ENCODE data around the gene CWF19L1. TPM values are rescaled to one million over a fixed set of nuclear protein-coding genes. Genes with fewer than 3 reads are reported as not detected.

CWF19L1 gene
- total RNA-seq (10 to 100 TPM in 2 of 5 donors, 1 to 10 TPM in 3; 1.2 to 39.7 (median 8.1) TPM), polyA plus RNA-seq (10 to 100 TPM; 12.5 to 14.1 (median 13.3) TPM)
- long read RNA-seq, donor 1, result 0 reads
- long read RNA-seq, donor 2, result 0 reads
- long read RNA-seq, donor 3, result 0 reads
- long read RNA-seq, donor 4, result 0 reads
- long read RNA-seq, donor 5, partial matches to known transcripts, result 0 of 2 reads
- long read RNA-seq, donor 5, other reads (novel, unspliced or antisense), result 0 of 2 reads
- long read RNA-seq, donor 6, partial matches to known transcripts, result 0 of 4 reads
- long read RNA-seq, donor 6, other reads (novel, unspliced or antisense), result 0 of 4 reads
- long read RNA-seq, donor 7, result 0 reads
- long read RNA-seq, donor 8, partial matches to known transcripts, result 0 of 1 reads
- long read RNA-seq, donor 8, other reads (novel, unspliced or antisense), result 0 of 1 reads
- long read RNA-seq, donor 9, result 0 reads
- long read RNA-seq, donor 10, result 0 reads

DNA sequence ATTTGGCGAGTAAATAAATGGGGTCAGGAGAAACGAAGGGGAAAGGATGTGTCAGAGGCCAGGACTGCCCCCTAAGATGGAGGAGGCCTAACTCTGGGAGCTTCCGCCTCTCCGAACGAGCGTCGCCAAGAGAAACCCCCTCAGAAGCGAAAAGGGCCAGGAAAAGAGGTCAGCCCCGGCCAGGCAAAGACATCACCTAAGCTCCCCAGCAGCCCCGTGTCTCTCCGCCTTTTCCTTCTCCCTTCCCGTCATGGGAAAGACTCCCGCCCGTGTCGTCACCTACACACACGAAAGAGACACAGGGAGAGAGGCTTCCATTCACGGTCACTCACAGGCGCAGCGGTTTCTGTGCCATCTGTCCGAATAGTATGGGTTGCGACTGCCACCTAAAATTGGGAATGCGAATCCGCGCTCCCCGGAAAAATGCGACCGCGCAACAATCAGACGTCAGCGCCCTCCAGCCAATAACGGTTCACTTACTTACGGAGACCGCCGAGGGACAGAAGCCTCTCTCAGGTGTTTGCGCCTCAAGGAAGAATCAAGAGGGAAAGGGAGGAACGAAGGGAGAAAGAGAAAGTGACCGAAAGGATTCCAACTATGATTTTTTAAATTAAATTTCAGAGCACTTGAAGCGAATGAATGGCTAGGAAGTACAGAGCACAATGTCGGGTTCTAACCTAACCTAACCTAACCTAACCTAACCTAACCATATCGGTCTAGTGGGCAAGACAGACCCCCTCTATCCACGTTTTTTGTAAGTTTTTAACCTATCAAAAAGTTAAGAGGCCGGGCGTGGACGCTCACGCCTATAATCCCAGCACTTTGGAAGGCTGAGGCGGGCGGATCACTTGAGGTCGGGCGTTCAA lies at the start of gene CWF19L1:
Gene CWF19L1, minus strand, starts transcription at position 400 of the 866 bp plus-strand sequence. Its CDS starts 45 bp downstream, at position 355.
- Histone ChIP-seq H3K9me3 (no peaks in the 10 kb centered on the region), H3K4me1 (peaks cover 15 to 45% (median 34%) of the 10 kb centered on the region in 4 donors), H3K27ac (peak within 1 kb of the TSS; percentile 65 to 92 (median 88)), H3K4me3 (peak within 1 kb of the TSS; percentile 80 to 100 (median 92)), H3K36me3 (no peaks in the 10 kb centered on the region), H3K27me3 (no peaks in the 10 kb centered on the region)
- 2 to 5% (median 3%) methylated on average over 43 to 49 of the region's 49 CpGs for WGBS, 5 donors
- peak; percentile 86 to 94 (median 86) for TF ChIP-seq POLR2AphosphoS5 (IDR thresholded peaks at IDR 0.05)
- TF ChIP-seq, protein P1, sequence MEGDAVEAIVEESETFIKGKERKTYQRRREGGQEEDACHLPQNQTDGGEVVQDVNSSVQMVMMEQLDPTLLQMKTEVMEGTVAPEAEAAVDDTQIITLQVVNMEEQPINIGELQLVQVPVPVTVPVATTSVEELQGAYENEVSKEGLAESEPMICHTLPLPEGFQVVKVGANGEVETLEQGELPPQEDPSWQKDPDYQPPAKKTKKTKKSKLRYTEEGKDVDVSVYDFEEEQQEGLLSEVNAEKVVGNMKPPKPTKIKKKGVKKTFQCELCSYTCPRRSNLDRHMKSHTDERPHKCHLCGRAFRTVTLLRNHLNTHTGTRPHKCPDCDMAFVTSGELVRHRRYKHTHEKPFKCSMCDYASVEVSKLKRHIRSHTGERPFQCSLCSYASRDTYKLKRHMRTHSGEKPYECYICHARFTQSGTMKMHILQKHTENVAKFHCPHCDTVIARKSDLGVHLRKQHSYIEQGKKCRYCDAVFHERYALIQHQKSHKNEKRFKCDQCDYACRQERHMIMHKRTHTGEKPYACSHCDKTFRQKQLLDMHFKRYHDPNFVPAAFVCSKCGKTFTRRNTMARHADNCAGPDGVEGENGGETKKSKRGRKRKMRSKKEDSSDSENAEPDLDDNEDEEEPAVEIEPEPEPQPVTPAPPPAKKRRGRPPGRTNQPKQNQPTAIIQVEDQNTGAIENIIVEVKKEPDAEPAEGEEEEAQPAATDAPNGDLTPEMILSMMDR (IDR thresholded peaks at IDR 0.05), result no peak
- TF ChIP-seq POLR2A (IDR thresholded peaks at IDR 0.05), result peak in 1 of 4 donors; percentile 44
- TF ChIP-seq EP300 (IDR thresholded peaks at IDR 0.05), result no peak
- intact Hi-C loops (cut with DNase I; ENCODE audit: low total_unique reads), result no loop called here
- DNase-seq, result peak; percentile 90 to 96

DNA sequence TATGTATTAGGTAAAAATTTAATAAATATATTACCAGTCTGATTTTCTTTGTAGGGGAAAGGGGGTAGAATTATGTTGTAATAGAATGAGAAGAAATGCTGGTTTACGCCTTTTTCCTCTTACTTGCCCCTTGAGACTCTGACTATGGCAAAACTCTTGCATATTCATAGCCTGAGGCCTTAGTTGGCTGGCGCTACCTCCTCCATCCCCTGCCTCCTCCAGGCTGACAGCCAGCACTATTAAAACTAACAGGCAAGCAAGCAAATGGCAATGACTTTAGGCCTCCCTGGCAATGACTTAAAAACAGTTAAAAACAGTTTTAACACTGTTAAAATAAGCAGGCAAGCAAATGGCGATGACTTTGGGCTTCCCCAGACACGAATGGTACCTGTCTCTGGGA lies 48.2 kb upstream of the CWF19L1 start:
- no peak for DNase-seq
- Histone ChIP-seq H3K27me3 (peaks cover 0 to 58% (median 3%) of the 10 kb centered on the region in 3 donors), H3K4me1 (peaks cover 0 to 12% (median 0%) of the 10 kb centered on the region in 4 donors), H3K9me3 (no peaks in the 10 kb centered on the region), H3K27ac (no peak overlapping the region), H3K36me3 (no peaks in the 10 kb centered on the region), H3K4me3 (no peak overlapping the region)
- intact Hi-C loops (cut with DNase I; ENCODE audit: low total_unique reads), result no loop called here
- TF ChIP-seq POLR2AphosphoS5 (IDR thresholded peaks at IDR 0.05), result no peak
- WGBS, 5 donors, result 77 to 94% (median 83%) methylated on average over 4 of the region's 4 CpGs

DNA sequence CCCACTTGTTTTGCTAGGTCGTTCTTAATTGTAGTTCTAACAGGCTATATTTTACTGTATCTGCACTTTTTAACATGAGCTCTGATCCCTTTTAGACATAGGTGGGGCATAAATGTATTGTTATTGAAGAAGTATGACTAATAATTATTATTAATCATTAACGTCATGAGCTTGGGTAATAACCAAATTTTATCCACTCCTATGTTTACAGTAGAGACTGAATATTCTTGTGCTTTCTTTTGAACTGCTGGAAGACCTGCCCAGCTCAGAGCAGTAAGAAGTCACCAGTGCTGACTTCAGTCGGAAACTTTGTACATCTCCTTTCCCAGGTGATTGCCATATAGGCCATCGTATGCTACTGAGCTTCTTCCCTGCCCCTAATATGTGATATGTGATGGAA lies 43.9 kb upstream of the CWF19L1 start:
- Histone ChIP-seq H3K4me3 (no peak overlapping the region), H3K27ac (peak overlapping the region; percentile 4 to 78 (median 43)), H3K4me1 (peaks cover 0 to 12% (median 0%) of the 10 kb centered on the region in 4 donors), H3K27me3 (peaks cover 0 to 32% (median 0%) of the 10 kb centered on the region in 3 donors), H3K36me3 (no peaks in the 10 kb centered on the region), H3K9me3 (no peaks in the 10 kb centered on the region)
- intact Hi-C loops (cut with DNase I; ENCODE audit: low total_unique reads), result no loop called here
- 34 to 47% (median 44%) methylated on average over 4 of the region's 4 CpGs for WGBS, 5 donors
- TF ChIP-seq POLR2AphosphoS5 (IDR thresholded peaks at IDR 0.05) (peak in 1 of 3 donors; percentile 10), EP300 (IDR thresholded peaks at IDR 0.05) (no peak)
- DNase-seq, result peak in 1 of 2 donors; percentile 28

DNA sequence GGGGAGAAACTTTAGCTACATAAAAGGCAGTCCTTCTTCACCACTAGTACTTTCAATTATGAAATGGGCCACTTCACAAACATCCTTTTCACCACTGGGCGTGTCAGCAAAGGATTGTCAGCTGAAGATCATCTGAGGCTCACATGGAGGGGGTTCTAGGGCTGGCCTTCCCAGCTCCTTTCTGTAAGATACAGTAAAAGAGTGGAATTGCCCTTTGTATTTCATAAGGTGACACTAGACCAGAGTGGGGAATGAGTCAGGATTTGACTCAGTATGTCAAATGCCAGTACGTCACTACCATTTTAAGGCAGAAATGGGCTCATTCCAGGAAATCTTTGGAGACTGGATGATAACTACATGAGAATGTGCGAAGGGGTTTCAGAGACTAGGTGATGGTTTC lies 40.2 kb upstream of the CWF19L1 start:
- Histone ChIP-seq H3K4me1 (peaks cover 0 to 12% (median 0%) of the 10 kb centered on the region in 4 donors), H3K36me3 (no peaks in the 10 kb centered on the region), H3K27ac (no peak overlapping the region), H3K4me3 (no peak overlapping the region), H3K27me3 (peaks cover 0 to 49% (median 0%) of the 10 kb centered on the region in 3 donors), H3K9me3 (no peaks in the 10 kb centered on the region)
- no peak for DNase-seq
- intact Hi-C loops (cut with DNase I; ENCODE audit: low total_unique reads), result no loop called here
- 86 to 93% (median 90%) methylated on average over 3 of the region's 3 CpGs for WGBS, 5 donors
- TF ChIP-seq, protein P1 (IDR thresholded peaks at IDR 0.05), result no peak
- no peak for TF ChIP-seq POLR2AphosphoS5 (IDR thresholded peaks at IDR 0.05)
- TF ChIP-seq POLR2A (IDR thresholded peaks at IDR 0.05), result no peak
- TF ChIP-seq EP300 (IDR thresholded peaks at IDR 0.05), result no peak

DNA sequence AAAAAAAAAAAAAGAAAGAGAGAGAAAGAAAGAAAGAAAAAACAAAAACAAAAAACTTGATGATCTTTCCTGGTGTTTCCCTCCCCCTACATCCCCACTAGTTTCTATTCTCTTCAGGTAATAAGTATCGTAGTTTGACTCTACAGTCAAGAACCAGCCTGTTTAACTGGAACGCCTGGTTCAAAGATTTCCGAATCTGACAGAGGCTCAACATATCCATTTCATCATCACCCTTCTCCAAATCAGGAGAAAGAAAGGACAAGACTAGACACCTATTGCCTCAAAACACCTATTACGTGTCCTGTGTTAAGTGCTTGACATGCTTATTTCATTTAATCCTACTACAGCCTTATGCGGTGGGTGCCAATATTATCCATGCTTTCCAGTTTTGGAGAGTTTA lies 39.4 kb upstream of the CWF19L1 start:
- DNase-seq, result no peak
- peaks cover 0 to 4% (median 0%) of the 10 kb centered on the region in 4 donors for H3K4me1 ChIP-seq
- TF ChIP-seq EP300 (IDR thresholded peaks at IDR 0.05), result no peak
- TF ChIP-seq POLR2A (IDR thresholded peaks at IDR 0.05), result no peak
- TF ChIP-seq, protein P1 (IDR thresholded peaks at IDR 0.05), result no peak
- TF ChIP-seq POLR2AphosphoS5 (IDR thresholded peaks at IDR 0.05), result no peak
- H3K4me3 ChIP-seq, result no peak overlapping the region
- H3K36me3 ChIP-seq, result no peaks in the 10 kb centered on the region
- intact Hi-C loops (cut with DNase I; ENCODE audit: low total_unique reads), result no loop called here
- no peaks in the 10 kb centered on the region for H3K9me3 ChIP-seq
- WGBS, 5 donors, result 89 to 96% (median 91%) methylated on average over 5 of the region's 5 CpGs
- H3K27ac ChIP-seq, result no peak overlapping the region
- peaks cover 0 to 56% (median 0%) of the 10 kb centered on the region in 3 donors for H3K27me3 ChIP-seq
